Stomach (tissue), 9 donors: Measurements from ENCODE around the gene LDB3. TPM values are rescaled to one million over a fixed set of nuclear protein-coding genes. Genes with fewer than 3 reads are reported as not detected.

Source experiments
- DNase-seq, 2 donors: peaks; one replicate each; pipeline versions ENCODE4 v3.0.0 to v3.0.0-alpha.2; 2013 to 2019
- H3K27ac ChIP-seq, 5 donors: fragments of 200-600 bp in 4 of 5; sonication (generic) in 4 of 5; one replicate each; pipeline ENCODE4 v1.5.1; 2013 to 2019; ENCODE audit warnings: mild to moderate bottlenecking in 1 of 5, moderate library complexity in 1 of 5
- H3K27me3 ChIP-seq, 3 donors: fragments of 200-600 bp; sonication (generic); one replicate each; pipeline ENCODE4 v1.5.1; 2017 to 2019; ENCODE audit warnings: mixed run types in 1 of 3
- H3K36me3 ChIP-seq, 4 donors: fragments of 200-600 bp; sonication (generic); 1 replicate in 3 of 4; 2 replicates in 1 of 4; pipeline ENCODE4 v1.5.1; 2016 to 2019
- H3K4me1 ChIP-seq, 4 donors: fragments of 200-600 bp; sonication (generic); one replicate each; pipeline ENCODE4 v1.5.1; 2016 to 2019
- H3K4me3 ChIP-seq, 4 donors: fragments of 200-600 bp; sonication (generic) in 3 of 4; one replicate each; pipeline ENCODE4 v1.5.1; 2016 to 2019; ENCODE audit warnings: mild to moderate bottlenecking in 1 of 4
- H3K9me3 ChIP-seq, 4 donors: fragments of 200-600 bp; sonication (generic); one replicate each; pipeline ENCODE4 v1.5.1; 2016 to 2019
- CTCF ChIP-seq, 7 experiments: fragments of 450-650 bp in 4 of 7; fragments of 200-600 bp in 3 of 7; sonication (generic) in 3 of 7; IDR thresholded peaks; one replicate each; pipeline ENCODE4 v1.5.1; 2016 to 2019; ENCODE audit warnings: antibody characterized with exemption in 7 of 7, control low read depth in 2 of 7, mild to moderate bottlenecking in 1 of 7
- EP300 ChIP-seq: sonication (generic); formaldehyde crosslinking; IDR thresholded peaks from one replicate; pipeline ENCODE4 v1.6.1; 2017; ENCODE audit warnings: antibody characterized with exemption
- POLR2A ChIP-seq, 4 donors: fragments of 450-650 bp; IDR thresholded peaks; one replicate each; pipeline ENCODE4 v1.6.1; 2016; ENCODE audit warnings: antibody characterized with exemption in 4 of 4, control low read depth in 2 of 4, mild to moderate bottlenecking in 1 of 4, moderate library complexity in 1 of 4
- POLR2AphosphoS5 ChIP-seq, 3 donors: sonication (generic); formaldehyde crosslinking; IDR thresholded peaks; one replicate each; pipeline ENCODE4 v1.6.1; 2016; ENCODE audit warnings: antibody characterized with exemption in 3 of 3
- WGBS, 5 donors: extraction: QIAGEN DNeasy Blood & Tissue Kit in 3 of 5; methylation state at CpG; one replicate each; pipeline versions ENCODE4 v1.1.5 to v1.1.7; 2013 to 2018; 5-methylcytosine and 5-hydroxymethylcytosine counted together
- intact Hi-C: fragments of 100-400 bp; cut with DNase I; formaldehyde crosslinking; loops from one replicate; pipeline ENCODE4 v1.15.1; 2023; ENCODE audit warnings: low total_unique reads
- polyA plus RNA-seq, 3 donors: library from polyadenylated mRNA; stranded (reverse); fragments of 200-250 nt; gene quantifications; one replicate each; pipeline ENCODE4 v1.2.3, GENCODE V29; 2013
- total RNA-seq, 5 donors: library from RNA; depleted of rRNA; stranded (reverse); fragments of >200 nt; gene quantifications; one replicate each; pipeline versions ENCODE4 v1.1.0 to v1.2.3, GENCODE V29; 2014 to 2016
- donor health status: healthy with polysubstance abuse.
- donor health status: Bipolar disorder and iron deficiency.
- donor health status: healthy.

Gene LDB3
- total and polyA plus RNA-seq, 8 donors: 0.29 to 8.5 (median 2.5) TPM

GRCh38 chr10:86708783-86709380, 40.6 kb downstream of the LDB3 start:
- H3K9me3 ChIP-seq: no peaks in the 10 kb centered on the region
- DNase-seq: no peak
- TF ChIP-seq CTCF (IDR thresholded peaks at IDR 0.05): no peak
- TF ChIP-seq EP300: no peak
- intact Hi-C loops: no loop called here
- no peaks in the 10 kb centered on the region for H3K36me3 ChIP-seq
- peaks cover 7 to 28% (median 20%) of the 10 kb centered on the region in 4 donors for H3K4me1 ChIP-seq
- no peak overlapping the region for H3K4me3 ChIP-seq
- no peaks in the 10 kb centered on the region for H3K27me3 ChIP-seq
- 80 to 87% (median 82%) methylated on average over 5 of the region's 5 CpGs for WGBS, 5 donors
- H3K27ac ChIP-seq: peak overlapping the region in 2 of 5 donors; percentile 97 to 99

GRCh38 chr10:86709396-86710185, 41.3 kb downstream of the LDB3 start:
- no peak for TF ChIP-seq CTCF (IDR thresholded peaks at IDR 0.05)
- no peak for TF ChIP-seq POLR2AphosphoS5 (IDR thresholded peaks at IDR 0.05)
- TF ChIP-seq POLR2A (IDR thresholded peaks at IDR 0.05): no peak
- TF ChIP-seq EP300: no peak
- H3K4me1 ChIP-seq: peaks cover 7 to 28% (median 20%) of the 10 kb centered on the region in 4 donors
- no peak for DNase-seq
- no peaks in the 10 kb centered on the region for H3K9me3 ChIP-seq
- H3K27me3 ChIP-seq: no peaks in the 10 kb centered on the region
- intact Hi-C loops: no loop called here
- H3K4me3 ChIP-seq: no peak overlapping the region
- 92 to 94% (median 93%) methylated on average over 9 to 16 of the region's 16 CpGs for WGBS, 5 donors
- no peaks in the 10 kb centered on the region for H3K36me3 ChIP-seq
- H3K27ac ChIP-seq: peak overlapping the region in 3 of 5 donors; percentile 2 to 99 (median 97)

GRCh38 chr10:86710987-86711512, 42.7 kb downstream of the LDB3 start:
- H3K27me3 ChIP-seq: no peaks in the 10 kb centered on the region
- TF ChIP-seq CTCF (IDR thresholded peaks at IDR 0.05): peak in 5 of 7 experiments; percentile 73 to 92 (median 82)
- no peak for TF ChIP-seq POLR2A (IDR thresholded peaks at IDR 0.05)
- TF ChIP-seq POLR2AphosphoS5 (IDR thresholded peaks at IDR 0.05): peak; percentile 65 to 87 (median 72)
- H3K4me3 ChIP-seq: peak overlapping the region; percentile 66 to 84 (median 76)
- no peaks in the 10 kb centered on the region for H3K9me3 ChIP-seq
- WGBS, 5 donors: 5 to 18% (median 6%) methylated on average over 12 to 46 of the region's 46 CpGs
- peaks cover 7 to 32% (median 23%) of the 10 kb centered on the region in 4 donors for H3K4me1 ChIP-seq
- peak; percentile 90 to 97 for DNase-seq
- H3K27ac ChIP-seq: peak overlapping the region; percentile 91 to 99 (median 96)
- intact Hi-C loops: no loop called here
- H3K36me3 ChIP-seq: no peaks in the 10 kb centered on the region

DNA sequence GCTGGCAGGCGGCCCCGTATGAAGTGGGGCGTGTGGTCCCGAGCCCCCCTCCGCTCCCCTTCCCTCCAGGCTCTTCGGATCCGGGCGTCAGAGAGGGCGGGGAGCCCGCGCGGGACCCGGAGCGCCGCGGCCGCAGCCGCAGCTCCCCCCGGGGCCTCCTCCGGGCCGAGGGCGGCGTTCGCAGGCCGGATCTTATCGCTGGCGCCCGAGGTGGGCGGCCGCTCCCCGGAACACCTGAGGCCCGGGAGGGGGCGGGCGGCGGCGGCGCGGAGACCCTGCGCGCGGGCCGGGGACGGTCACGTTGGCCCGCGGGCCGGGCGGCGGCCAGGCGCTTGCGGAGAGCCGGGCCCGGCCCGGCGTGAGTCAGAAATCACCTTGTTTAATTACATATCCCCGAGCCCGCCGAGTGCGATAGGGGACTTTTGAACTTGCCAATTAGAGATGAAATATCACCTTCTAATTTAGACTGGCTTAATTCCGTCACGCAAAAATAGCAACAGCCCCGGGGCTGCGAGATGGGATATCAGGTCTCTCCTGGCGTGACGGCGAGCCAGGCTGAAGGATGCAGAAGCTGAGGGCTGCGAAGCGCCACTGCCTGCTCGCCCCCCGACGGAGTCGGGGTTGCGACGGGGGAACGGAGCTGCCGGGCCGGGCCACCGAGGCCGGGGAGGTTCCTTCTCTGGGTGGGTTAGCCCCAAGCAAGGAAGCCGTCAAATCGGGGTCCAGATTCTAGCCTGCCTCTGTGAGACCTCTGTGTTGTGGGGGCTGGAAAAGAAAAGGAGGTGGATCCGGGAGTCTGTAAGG, 43.4 kb downstream of the LDB3 start:
- intact Hi-C loops: no loop called here
- peak overlapping the region; percentile 66 to 84 (median 76) for H3K4me3 ChIP-seq
- H3K27ac ChIP-seq: peak overlapping the region; percentile 91 to 99 (median 96)
- H3K4me1 ChIP-seq: peaks cover 7 to 33% (median 24%) of the 10 kb centered on the region in 4 donors
- TF ChIP-seq EP300 (no peak), POLR2AphosphoS5 (IDR thresholded peaks at IDR 0.05) (no peak), POLR2A (IDR thresholded peaks at IDR 0.05) (no peak), CTCF (IDR thresholded peaks at IDR 0.05) (no peak)
- peak in 1 of 2 donors; percentile 58 for DNase-seq
- no peaks in the 10 kb centered on the region for H3K36me3 ChIP-seq
- H3K27me3 ChIP-seq: no peaks in the 10 kb centered on the region
- H3K9me3 ChIP-seq: no peaks in the 10 kb centered on the region
- WGBS, 5 donors: 1 to 2% (median 1%) methylated on average over 56 to 82 of the region's 82 CpGs
